ENCODE data around the gene PPP1R26.
A peak's percentile ranks its signal among the peaks of the same experiment; 100 is the strongest.

DNA sequence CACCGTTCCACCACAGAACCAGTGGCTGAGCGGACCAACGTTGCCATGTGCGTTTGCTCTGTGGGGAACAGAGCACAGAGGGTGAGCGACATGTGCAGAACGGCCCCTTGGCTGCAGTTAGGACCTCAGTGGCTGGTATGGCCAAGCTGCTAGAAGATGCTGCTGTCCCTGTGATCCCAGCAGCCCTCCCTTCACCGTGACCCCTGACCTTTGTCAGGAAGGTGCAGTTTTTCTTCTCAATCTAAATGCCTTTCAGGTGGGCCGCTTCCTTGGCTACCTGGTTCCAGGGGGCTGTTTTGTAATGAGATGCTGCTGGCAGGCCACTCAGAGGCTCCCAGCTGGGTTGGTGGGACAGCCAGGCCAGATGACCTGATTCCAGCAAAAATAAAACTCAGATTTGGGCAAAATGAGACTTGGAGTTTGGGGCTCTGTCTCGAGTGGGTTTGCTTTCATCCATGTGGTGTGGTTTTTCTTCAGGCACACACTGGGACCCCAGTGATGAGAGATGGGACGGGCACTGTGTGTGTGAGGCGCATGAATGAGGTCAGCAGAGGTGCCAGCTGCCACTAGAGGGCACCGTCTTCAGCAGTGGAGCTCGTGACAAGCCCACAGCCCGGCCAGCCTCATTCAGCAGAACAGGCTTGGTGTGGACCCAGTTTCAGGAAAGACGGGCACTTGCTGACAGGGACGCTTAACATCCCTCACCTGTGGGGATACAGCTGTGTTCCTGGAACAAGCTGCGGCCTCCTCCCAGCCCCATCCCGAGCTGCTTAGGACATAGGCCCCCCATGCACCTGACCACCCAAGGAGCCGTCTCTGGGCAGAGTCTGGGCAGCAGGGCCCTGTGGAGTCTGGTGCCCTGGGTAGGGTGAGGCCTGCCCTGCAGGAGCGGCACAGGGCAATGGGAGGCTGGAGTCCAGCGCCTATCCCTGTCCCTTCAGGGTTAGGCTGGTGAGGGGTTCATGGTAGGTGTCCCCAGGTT is 25.0 kb downstream of the PPP1R26 start:
- TF ChIP-seq, protein P1, sequence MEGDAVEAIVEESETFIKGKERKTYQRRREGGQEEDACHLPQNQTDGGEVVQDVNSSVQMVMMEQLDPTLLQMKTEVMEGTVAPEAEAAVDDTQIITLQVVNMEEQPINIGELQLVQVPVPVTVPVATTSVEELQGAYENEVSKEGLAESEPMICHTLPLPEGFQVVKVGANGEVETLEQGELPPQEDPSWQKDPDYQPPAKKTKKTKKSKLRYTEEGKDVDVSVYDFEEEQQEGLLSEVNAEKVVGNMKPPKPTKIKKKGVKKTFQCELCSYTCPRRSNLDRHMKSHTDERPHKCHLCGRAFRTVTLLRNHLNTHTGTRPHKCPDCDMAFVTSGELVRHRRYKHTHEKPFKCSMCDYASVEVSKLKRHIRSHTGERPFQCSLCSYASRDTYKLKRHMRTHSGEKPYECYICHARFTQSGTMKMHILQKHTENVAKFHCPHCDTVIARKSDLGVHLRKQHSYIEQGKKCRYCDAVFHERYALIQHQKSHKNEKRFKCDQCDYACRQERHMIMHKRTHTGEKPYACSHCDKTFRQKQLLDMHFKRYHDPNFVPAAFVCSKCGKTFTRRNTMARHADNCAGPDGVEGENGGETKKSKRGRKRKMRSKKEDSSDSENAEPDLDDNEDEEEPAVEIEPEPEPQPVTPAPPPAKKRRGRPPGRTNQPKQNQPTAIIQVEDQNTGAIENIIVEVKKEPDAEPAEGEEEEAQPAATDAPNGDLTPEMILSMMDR (IDR thresholded peaks at IDR 0.05; ENCODE audit: poor library complexity, severe bottlenecking): peak; percentile 71
- TF ChIP-seq POLR2AphosphoS5 (IDR thresholded peaks at IDR 0.05) (no peak), EZH2 (IDR thresholded peaks at IDR 0.05; ENCODE audit: borderline replicate concordance, insufficient read depth, low read length, poor library complexity, severe bottlenecking) (no peak), REST (IDR thresholded peaks at IDR 0.05; ENCODE audit: borderline replicate concordance) (no peak), SMC3 (conservative IDR thresholded peaks at IDR 0.05; ENCODE audit: poor library complexity) (peak; percentile 52), EP300 (conservative IDR thresholded peaks at IDR 0.05; ENCODE audit: poor library complexity, severe bottlenecking) (no peak), RAD21 (conservative IDR thresholded peaks at IDR 0.05) (peak; percentile 44), MXI1 (conservative IDR thresholded peaks at IDR 0.05; ENCODE audit: poor library complexity, severe bottlenecking) (no peak), TAF1 (IDR thresholded peaks at IDR 0.05; ENCODE audit: low read depth) (no peak)
